ENCODE results near the gene MYZAP. TPM values are rescaled to one million over a fixed set of nuclear protein-coding genes. Genes with fewer than 3 reads are reported as not detected.

Gene MYZAP
- total and polyA plus RNA-seq, 10 of the 15 experiments (the other 5 are each of a cell fraction or from before 2014, with no cell fraction given): not detected

DNA sequence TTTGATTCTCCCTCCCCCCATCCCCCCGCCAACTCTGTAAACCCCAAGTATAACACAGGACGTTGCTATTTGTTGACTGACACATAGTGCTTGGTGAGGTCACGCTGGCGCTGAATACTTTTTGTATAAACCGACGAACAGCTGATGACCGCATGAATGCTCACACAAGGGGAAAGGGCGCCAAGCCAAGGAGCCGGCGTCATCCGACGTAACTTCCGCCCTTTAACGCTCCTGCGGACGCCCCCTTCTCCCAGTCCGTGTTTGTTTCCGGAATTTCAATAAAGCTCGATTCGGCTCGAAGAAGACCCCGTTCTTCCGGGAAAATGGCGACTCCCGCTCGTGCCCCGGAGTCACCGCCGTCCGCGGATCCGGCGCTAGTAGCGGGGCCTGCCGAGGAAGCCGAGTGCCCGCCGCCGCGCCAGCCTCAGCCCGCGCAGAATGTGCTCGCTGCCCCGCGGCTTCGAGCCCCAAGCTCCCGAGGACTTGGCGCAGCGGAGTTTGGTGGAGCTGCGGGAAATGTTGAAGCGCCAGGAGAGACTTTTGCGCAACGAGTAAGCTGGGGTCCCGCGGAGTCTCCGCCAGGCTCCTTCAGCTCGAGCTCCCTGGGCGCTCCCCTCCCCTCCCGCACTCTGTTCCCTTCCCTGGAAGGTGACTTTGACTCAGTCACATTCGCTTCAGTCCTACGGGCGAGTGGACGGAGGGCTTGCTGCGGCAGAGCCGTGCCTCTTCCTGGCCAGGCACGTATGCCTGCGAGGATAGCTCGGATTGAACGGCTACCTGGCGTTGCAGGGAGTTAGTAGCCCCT is 114.9 kb downstream of the MYZAP start, which contains the start of gene POLR2M:
Gene POLR2M (plus strand): TSS at position 310 of the 805 bp plus-strand sequence. CDS start 129 bp downstream, at position 439.
- ATAC-seq (peak; percentile 92), FAIRE-seq (peak; percentile 93), DNase-seq (ENCODE audit: low read depth, low spot score) (peak; percentile 78)
- Histone ChIP-seq H3K79me2 (ENCODE audit: control insufficient read depth, insufficient read depth, low read length) (peaks cover 36% of the 10 kb centered on the region), H3K27ac (ENCODE audit: control insufficient read depth, insufficient read depth) (peak within 1 kb of the TSS; percentile 92), H3K4me1 (ENCODE audit: control insufficient read depth, insufficient read depth, low read length) (peaks cover 3% of the 10 kb centered on the region), H3K27me3 (replicated peaks in 1 of 2; ENCODE audit: control insufficient read depth in 2 of 2, insufficient read depth in 2 of 2, low read length in 1 of 2) (no peaks in the 10 kb centered on the region), H3K4me2 (ENCODE audit: control insufficient read depth, insufficient read depth) (peak within 1 kb of the TSS; percentile 98), H3K9me3 (replicated peaks; ENCODE audit: control insufficient read depth, insufficient read depth, low read length) (no peaks in the 10 kb centered on the region), H3K9ac (ENCODE audit: control insufficient read depth, insufficient read depth, low read length) (peak within 1 kb of the TSS; percentile 99), H3K36me3 (ENCODE audit: control insufficient read depth in 2 of 2, insufficient read depth in 2 of 2, low read length in 1 of 2) (peaks cover 1 to 14% of the 10 kb centered on the region in 2 experiments; a peak in 3 of 4 replicates), H3K4me3 (peak within 1 kb of the TSS; percentile 96), H4K20me1 (ENCODE audit: control insufficient read depth, insufficient read depth) (no peaks in the 10 kb centered on the region; the same call in 1 of the 2 replicates), H2AFZ (ENCODE audit: control insufficient read depth, low read depth, low read length) (peak within 1 kb of the TSS; percentile 97)
- no TSS peak for BruUV-seq (replicated peaks)
- intact Hi-C loops (cut with micrococcal nuclease; ENCODE audit: unreplicated experiment) (no loop called here), in situ Hi-C loops (cut with MboI) (no loop called here)
- ChIA-PET RAD21 (ENCODE audit: unreplicated experiment) (interaction anchor here (0.6 kb wide), 1 partner anchor 1239 kb away, joined by 3 read pairs; no protein-coding TSS in a partner anchor), CTCF (interaction anchor here (0.6 to 2.9 kb wide), 4 partner anchors 12 to 1447 kb away, joined by 3 to 21 read pairs (median 6); no protein-coding TSS in a partner anchor), SMC1A (ENCODE audit: uncharacterized antibody, unreplicated experiment) (interaction anchor here (1.1 to 1.4 kb wide), 2 partner anchors 11 to 14 kb away, joined by 4 read pairs; no protein-coding TSS in a partner anchor), POLR2A (interaction anchor here (1.5 kb wide), 1 partner anchor 14 kb away, joined by 4 read pairs; no protein-coding TSS in a partner anchor)
- under 1% methylated on average over 69 of the region's 70 CpGs for WGBS (ENCODE audit: insufficient coverage, insufficient replicate concordance, low lambda C conversion rate, missing lambda C conversion rate)
- TF ChIP-seq, protein P1, sequence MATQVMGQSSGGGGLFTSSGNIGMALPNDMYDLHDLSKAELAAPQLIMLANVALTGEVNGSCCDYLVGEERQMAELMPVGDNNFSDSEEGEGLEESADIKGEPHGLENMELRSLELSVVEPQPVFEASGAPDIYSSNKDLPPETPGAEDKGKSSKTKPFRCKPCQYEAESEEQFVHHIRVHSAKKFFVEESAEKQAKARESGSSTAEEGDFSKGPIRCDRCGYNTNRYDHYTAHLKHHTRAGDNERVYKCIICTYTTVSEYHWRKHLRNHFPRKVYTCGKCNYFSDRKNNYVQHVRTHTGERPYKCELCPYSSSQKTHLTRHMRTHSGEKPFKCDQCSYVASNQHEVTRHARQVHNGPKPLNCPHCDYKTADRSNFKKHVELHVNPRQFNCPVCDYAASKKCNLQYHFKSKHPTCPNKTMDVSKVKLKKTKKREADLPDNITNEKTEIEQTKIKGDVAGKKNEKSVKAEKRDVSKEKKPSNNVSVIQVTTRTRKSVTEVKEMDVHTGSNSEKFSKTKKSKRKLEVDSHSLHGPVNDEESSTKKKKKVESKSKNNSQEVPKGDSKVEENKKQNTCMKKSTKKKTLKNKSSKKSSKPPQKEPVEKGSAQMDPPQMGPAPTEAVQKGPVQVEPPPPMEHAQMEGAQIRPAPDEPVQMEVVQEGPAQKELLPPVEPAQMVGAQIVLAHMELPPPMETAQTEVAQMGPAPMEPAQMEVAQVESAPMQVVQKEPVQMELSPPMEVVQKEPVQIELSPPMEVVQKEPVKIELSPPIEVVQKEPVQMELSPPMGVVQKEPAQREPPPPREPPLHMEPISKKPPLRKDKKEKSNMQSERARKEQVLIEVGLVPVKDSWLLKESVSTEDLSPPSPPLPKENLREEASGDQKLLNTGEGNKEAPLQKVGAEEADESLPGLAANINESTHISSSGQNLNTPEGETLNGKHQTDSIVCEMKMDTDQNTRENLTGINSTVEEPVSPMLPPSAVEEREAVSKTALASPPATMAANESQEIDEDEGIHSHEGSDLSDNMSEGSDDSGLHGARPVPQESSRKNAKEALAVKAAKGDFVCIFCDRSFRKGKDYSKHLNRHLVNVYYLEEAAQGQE (IDR thresholded peaks at IDR 0.05; ENCODE audit: low read depth, low read length): no peak
- TF ChIP-seq CBX3 (IDR thresholded peaks at IDR 0.05; ENCODE audit: borderline replicate concordance, low read depth): no peak
- TF ChIP-seq IKZF2 (IDR thresholded peaks at IDR 0.05): peak in 1 of 2 experiments; percentile 7; a peak in 1 of 4 replicates
- 0 out of 2 replicates have a peak, but pooled peaks have one; percentile 21 for TF ChIP-seq SPI1 (IDR thresholded peaks at IDR 0.05; ENCODE audit: borderline replicate concordance, insufficient read depth, low read depth, low read length)
- no peak for TF ChIP-seq BACH1 (IDR thresholded peaks at IDR 0.05; ENCODE audit: borderline replicate concordance)
- TF ChIP-seq POLR2AphosphoS2 (IDR thresholded peaks at IDR 0.05; ENCODE audit: low read depth, low read length): no peak; the same call in 1 of the 2 replicates
- TF ChIP-seq STAT1 (conservative IDR thresholded peaks at IDR 0.05): 0 out of 2 replicates have a peak, but pooled peaks have one; percentile 22
- no peak for TF ChIP-seq CBFB (IDR thresholded peaks at IDR 0.05; ENCODE audit: low read depth)
- TF ChIP-seq RAD51 (IDR thresholded peaks at IDR 0.05): peak; percentile 34; the same call in 1 of the 2 replicates
- TF ChIP-seq, protein P2, sequence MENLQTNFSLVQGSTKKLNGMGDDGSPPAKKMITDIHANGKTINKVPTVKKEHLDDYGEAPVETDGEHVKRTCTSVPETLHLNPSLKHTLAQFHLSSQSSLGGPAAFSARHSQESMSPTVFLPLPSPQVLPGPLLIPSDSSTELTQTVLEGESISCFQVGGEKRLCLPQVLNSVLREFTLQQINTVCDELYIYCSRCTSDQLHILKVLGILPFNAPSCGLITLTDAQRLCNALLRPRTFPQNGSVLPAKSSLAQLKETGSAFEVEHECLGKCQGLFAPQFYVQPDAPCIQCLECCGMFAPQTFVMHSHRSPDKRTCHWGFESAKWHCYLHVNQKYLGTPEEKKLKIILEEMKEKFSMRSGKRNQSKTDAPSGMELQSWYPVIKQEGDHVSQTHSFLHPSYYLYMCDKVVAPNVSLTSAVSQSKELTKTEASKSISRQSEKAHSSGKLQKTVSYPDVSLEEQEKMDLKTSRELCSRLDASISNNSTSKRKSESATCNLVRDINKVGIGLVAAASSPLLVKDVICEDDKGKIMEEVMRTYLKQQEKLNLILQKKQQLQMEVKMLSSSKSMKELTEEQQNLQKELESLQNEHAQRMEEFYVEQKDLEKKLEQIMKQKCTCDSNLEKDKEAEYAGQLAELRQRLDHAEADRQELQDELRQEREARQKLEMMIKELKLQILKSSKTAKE (IDR thresholded peaks at IDR 0.05; ENCODE audit: low read depth, poor library complexity, severe bottlenecking): peak; percentile 20
- TF ChIP-seq, protein P3, sequence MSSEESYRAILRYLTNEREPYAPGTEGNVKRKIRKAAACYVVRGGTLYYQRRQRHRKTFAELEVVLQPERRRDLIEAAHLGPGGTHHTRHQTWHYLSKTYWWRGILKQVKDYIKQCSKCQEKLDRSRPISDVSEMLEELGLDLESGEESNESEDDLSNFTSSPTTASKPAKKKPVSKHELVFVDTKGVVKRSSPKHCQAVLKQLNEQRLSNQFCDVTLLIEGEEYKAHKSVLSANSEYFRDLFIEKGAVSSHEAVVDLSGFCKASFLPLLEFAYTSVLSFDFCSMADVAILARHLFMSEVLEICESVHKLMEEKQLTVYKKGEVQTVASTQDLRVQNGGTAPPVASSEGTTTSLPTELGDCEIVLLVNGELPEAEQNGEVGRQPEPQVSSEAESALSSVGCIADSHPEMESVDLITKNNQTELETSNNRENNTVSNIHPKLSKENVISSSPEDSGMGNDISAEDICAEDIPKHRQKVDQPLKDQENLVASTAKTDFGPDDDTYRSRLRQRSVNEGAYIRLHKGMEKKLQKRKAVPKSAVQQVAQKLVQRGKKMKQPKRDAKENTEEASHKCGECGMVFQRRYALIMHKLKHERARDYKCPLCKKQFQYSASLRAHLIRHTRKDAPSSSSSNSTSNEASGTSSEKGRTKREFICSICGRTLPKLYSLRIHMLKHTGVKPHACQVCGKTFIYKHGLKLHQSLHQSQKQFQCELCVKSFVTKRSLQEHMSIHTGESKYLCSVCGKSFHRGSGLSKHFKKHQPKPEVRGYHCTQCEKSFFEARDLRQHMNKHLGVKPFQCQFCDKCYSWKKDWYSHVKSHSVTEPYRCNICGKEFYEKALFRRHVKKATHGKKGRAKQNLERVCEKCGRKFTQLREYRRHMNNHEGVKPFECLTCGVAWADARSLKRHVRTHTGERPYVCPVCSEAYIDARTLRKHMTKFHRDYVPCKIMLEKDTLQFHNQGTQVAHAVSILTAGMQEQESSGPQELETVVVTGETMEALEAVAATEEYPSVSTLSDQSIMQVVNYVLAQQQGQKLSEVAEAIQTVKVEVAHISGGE (CRISPR knock-in tag; IDR thresholded peaks at IDR 0.05): peak; percentile 29; the same call in 1 of the 2 replicates

Measured in GM12878 (cell line).